HG03108 (cell line): ENCODE results near the gene SATB1.
"Not testable (repeated sequence)": the region's sequence is repeated elsewhere in the genome, so short reads cannot be mapped to it uniquely, and the experiment has no call there.

Experiments
- ATAC-seq: cut with Tn5 transposase; IDR thresholded peaks from one replicate; pipeline ENCODE4 v1.9.1; 2021; ENCODE audit warnings: moderate library complexity; ENCODE audit not compliant: unreplicated experiment

Gene SATB1

DNA sequence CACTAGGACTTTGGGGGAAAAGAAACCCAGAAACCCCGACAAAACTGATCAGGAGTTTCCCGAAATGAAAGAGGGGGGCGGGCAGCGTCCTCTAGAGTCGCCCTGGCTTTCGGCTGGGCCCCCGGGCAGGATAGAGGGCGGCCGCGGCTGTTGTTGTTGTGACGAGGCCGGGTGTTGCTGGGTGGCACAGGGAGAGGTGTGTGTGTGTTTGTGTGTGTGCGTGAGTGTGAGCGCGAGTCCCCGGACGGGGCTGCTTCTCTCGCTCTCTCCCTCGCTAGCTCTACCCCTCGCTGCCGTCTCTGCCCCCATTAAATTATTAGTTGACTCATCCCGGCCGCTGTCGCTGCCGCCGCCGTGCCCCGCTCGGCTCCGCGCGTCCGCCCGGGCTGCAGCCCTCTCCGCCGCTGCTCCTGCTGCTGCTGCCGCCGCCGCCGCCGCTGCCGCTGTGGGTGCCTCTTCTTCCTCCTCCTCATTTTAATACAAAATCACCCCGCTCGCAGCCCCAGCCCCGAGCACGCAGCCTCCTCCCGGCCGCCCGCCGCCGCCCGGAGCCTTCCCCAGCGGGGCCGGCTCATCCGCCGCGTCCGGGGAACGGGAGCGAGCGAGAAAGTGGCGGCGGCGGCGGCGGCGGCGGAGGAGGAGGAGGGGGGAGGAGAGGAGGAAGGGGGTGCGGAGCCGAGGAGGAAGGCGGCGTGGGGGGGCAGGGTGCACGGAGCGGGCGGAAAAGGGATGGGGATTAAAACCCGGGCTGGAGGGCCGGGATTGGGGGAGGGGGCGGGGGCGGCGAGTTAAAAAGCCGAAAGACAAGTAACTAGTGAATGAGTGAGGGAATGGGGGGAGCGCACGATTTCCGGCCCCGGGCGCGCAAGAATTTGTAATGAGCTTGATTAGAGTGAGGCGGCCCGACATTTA, at the start of gene SATB1:
Gene SATB1, minus strand, starts transcription at position 611 of the 912 bp plus-strand sequence. CDS start 4,372 bp downstream, outside the sequence.
- ATAC-seq = no peak

DNA sequence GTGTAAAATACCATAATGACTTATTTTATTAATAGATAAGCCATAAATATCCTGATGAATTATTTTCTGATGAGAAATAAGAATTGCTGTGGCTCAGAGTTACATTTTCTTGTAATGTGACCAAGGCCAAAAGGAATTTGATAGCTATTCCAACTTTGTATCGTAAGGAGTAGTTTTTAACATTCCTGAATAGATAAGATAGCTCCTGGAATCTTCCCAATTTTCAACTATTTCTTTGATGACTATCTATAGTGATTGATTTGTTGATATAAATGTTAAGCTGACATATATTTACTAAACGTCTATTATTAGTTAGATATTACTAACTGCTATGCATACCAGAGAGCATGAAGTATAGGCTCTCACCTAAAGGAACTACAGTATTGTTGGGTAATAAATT, 49.1 kb upstream of the SATB1 start:
- no peak for ATAC-seq

DNA sequence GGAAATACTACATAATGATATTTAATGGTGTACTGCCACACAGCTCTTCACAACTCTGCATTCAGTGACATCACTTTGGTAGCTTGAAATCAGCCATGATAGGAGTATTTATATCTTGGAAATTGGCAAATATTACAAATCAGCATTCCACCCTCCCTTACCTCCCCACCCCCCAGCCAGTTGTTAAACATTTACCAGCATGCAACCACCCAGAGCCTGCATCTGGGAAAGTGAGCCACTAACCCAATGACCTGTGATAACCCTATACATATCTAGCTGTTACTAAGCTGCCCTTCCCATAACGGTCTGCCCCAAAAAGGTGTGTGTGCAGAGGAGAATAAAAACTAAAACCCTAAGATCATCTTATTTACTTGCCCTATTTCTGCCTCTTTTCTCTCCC, 44.6 kb upstream of the SATB1 start:
- ATAC-seq = no peak

DNA sequence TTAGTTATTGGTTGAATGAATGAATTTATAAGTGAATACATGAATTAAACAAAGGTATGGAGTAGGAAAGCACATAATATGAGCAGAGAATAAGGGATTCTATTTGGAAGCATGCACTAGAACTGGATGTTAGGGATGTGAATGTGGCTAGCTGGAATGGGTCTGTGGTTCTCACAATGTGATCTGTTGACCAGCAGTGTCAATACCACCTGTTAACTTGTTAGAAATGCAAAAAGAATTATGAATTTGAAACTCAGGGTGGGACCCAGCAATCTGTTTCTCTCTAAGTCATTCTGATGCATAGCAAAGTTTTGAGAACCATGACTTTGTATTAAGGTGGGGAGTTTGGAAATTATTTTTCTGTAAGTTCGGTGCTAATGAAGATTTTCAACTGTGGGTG, 41.0 kb upstream of the SATB1 start:
- ATAC-seq = no peak

DNA sequence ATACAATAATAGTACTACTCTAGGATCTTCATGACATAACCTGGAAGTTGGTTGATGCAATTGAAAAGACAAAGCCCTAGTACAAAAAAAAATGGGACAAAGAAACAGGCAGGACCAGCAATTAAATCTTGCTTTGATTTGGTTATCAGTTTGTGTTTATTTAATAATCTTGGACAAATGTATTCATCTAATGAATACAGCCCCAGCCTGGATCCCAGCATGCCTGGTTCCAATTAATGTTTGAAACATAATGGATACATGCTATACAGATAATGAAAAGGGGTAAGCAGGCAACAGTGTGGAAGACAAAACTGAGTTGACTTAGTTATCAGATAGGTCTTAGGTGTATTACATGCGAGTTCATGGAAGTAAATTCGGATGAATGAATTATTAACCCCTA, 29.6 kb upstream of the SATB1 start:
- no peak for ATAC-seq

DNA sequence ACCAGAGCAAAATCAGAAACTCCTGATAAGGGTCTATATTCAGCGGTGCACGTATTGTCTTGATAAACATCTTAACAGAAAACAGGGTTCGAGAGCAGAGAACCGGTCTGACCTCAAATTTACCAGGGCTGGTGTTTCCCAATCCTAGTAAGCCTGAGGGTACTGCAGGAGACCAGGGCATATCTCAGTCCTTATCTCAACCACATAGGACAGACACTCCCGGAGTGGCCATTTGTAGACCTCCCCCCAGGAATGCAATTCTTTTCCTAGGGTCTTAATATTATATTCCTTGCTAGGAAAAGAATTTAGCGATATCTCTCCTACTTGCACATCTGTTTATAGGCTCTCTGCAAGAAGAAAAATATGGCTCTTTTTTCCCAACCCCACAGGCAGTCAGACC, 24.5 kb upstream of the SATB1 start:
- ATAC-seq = not testable (repeated sequence)

DNA sequence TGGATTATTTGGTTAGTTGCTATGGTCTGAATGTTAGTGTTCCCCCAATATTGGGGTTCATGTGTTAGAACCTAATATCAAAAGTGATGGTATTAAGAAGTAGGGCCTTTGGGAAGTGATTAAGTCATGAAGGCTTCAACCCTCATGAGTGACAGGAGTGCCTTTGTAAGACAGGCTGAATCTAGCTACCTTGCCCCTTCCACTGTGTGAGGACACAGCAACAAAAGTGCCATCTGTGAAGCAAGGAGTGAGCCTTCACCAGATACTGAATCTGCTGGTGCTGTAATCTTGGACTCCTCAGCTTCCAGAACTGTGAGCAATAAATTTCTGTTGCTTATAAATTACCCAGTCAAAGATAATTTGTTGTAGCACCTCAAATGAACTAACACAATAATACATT, 22.6 kb upstream of the SATB1 start:
- ATAC-seq = no peak

DNA sequence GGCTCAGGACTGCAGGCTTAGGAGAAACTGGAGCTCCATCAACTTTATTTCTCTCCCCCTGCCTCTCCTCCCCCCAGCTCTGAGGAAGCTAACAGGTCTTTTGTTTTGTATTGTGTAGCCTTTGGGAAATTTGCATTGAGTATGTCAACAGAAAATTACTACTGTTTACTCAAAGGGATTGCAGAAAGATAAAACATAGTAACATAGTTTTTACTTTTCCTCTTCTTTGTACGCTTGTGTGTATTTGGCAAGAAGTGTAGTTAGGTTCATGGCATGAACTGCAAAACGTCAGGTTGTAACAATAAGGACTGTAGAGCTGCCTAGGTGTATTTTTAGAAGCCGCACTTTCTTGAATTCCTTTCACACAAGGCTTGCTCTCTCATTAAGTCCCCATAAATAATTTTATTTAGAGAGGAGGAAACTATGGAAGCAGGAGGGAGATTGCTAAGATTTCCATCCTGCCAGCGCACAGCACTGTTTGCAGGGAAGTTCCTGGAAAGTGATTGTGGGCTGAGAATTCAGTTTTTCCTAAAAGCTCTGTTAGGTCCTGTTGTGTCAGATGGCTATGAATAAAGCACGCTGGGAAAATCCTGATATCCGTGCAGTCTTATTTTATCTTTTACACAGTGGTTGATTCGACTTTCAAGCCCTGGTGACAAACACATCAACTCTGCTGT, 21.1 kb upstream of the SATB1 start:
- no peak for ATAC-seq

DNA sequence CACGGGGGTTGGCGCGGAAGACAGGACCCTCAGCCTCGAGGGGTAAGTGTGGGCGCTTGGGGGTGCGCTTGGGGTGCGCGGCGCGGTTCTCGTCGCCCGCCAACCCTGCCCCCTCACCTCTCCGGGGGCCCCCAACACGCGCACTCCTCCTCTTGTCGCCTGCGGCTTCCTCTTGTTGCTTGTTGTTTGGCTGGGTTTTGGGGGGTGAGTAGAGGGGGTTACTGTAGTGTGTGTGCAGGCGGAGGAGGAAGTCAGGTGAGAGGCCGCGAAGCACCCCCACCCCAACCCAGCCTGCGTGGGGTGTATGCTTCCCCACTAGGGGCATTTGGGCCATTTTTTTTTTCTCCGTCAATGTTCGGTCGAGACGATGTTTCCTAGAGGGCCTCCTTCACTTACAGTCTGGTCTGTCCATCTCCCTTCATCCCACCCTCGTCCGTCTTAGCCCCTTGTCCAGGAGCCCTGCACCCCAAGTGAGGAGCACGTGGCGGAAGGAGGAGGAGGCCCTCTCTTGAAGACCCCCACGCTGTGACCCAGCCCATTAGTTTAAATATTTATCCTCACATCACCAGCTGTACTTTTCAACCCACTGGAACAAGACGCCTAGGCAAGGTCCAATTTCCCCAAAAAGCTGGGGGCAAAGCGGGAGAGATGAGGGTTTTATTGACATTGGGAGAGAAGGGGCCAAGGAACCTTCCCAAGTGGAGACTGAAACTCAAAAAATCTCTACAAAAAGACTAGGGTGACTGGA, 20.4 kb upstream of the SATB1 start:
- ATAC-seq = no peak

DNA sequence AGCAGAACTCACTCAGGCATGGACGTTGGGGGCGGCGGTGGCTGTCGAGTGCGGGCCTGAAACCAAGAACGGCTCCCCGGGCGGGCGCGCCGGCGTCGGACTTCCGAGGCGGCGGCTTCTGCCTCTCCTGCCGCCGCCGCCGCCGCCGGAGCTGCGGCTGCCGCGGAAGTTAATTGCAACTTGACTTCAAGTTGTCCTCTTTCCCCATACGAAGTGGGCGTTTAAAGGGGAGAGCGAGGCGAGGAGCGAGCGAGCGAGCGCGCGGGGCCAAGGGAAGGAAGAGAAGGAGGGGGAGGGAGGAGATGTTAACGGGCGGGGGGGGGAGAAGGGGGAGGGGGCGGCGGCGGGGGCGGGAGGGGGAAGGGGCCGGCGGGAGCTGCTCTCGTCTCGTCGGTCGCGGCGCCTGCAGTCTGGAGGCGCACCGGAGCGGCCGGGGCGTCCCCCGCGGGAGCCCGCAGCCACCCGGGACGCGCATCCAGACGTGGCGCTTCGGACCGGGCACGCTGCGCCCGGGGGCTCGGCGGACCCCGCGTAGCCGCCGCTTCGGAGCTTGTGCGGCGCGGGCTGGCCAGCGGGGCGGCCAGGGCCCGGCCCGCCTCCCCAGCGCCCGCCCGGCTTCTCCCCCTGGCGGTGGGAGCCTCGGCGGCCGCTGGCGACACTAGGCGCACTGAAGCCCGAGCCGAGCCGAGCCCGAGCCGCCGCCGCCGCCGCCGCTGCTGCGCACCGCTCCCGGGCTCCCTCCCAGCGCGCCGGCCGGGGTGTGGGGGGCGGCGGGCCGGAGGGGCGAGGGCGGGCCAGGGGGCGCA, 19.7 kb upstream of the SATB1 start:
- peak; percentile 83 for ATAC-seq

DNA sequence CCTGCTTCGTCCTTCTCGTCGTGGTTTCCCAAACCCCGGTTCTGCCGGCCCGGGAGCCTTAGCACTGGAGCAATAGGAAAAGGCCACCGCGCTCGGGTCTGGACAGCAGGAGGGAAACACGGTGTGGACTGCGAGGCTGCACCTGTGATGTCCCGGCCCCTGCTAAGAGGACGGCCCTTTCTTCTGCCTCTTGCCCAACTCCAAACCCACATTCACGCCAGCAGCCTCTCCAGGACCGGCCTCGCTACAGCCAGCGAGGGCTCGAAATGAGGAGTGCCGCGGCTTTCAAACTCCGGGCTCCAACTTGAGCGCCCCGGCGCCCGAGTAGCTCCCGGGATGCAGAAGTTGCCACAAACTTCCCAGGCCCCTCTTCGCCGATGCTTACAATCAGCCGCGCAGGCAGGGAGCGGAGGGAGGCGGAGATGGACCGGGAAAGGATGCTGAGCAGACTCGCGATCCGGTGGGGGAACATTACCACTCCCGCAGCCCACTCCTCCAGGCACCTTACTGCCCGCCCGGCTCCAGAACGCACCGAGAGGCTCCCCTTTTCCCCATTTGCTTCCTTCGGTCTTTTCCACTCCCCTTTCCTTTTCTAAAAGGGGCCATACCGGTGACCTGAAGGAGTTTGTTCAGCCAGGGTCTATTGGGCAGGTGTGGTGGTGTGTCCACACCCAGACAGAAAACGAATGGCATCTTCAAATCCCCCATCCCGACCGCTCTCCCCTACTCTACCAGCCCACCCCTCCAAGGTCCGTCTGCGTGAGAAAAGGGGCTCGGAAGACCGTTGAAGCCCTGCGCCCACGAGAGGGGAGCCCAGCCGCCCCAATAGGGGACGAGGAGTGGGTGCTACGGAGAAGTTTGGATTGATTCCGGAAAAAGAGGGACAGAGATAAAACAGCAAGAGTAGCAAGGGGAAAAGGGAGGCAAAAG, 18.8 kb upstream of the SATB1 start:
- no peak for ATAC-seq

DNA sequence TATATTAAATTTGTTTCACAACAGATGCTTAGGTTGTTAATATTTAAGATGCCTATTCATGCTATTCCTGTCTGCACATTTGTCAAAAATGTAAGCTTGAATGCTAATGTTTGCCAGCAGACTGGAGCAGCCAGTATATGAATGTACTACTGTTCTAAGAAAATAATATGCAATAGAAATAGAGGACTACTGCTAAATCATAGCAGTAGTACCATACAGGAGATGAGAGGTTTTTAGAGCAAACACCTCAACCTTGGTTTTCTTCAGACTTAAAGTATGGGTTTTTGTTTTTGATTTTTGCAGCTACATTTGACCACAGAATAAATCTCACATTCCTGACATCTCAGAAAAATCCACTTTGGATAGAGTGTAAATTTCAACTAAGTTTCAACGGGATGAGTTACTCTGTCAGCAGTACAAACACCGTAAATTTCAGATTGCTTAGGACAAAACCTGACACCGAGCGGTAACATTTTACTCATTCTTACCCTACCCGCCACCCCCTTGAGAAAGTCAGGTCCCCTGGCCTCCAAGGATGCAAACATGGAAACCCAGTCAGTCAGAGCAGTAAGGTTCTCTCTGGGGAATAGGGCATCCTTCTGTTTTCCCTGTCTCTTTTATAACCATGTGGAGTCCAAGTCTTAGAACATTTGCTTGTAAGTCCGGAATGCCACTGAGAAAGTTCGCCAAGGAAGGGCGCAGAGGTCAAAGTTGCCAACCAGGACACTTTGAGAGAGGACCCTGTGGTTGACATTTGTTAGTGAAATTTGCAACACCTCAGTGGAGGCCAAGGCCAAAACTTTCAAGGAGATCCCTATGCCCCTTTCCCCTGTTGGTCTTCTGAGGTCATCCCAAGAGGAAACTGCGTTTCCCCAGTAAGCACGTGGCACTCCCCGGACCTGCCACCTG, 17.9 kb upstream of the SATB1 start:
- ATAC-seq = no peak

DNA sequence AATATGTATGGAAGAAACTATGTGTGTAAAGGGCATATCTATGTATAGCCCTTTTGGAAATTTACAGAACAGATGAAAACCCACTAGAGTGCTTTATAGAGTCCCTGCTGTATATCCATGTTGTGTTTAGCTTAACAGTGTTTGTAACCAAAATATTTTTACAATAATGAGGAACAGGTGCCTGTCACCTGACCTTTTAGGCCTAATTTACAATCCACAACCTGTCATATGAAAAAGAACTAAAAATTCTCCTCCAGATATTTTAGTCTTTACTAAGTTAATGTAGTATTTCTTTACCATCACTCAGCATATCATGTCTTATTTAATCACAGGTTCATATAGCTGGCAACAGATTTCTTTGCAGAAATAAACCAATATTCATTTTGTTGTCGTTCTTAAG, 16.4 kb upstream of the SATB1 start:
- ATAC-seq = no peak

DNA sequence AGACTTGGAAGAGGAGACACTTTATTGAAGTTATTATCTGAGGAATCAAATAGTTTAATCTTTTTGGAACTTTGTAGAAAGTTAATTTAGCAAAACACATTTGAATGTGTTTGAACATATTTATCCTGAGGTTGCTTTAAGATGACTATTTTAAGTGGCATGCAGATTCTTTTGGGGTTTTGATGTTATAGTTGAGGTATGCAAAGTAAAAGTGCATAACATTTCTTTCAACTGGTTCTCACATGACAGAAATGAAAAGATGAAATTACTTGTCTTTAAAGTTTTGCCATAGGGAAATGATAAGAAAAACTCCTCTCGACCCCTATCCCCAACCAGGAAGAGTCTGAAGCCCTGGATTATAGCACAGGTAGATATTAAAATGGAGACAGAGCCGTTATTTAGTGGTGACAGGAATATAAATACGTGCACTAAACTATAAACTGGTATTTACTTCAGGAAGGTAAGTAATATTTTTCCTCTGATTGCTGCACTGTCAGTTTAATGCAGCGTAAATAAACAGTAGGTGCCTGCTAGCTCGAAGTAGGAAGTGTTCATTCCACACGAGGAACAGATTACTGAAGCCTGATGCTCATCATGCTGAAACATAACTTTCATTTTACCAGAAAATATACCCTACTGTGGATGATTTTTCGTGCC, 15.1 kb upstream of the SATB1 start:
- no peak for ATAC-seq

DNA sequence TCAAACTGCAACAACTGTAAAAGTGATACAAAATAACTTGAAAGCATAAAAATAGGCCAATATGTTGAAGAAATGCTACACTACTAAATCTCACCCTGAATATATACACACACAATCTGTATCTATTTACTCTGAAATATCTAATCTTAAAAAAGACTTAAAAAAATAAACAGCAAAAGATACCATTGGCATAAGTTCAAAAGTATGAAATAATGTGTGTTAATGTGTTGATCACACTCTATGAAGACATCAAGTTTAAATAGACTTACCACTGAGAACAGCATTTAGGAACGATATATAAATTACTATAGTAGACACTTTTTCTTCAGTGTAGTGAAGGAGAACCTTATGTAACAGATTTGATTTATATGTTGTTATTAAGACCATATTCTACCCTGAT, 14.1 kb upstream of the SATB1 start:
- ATAC-seq = no peak

DNA sequence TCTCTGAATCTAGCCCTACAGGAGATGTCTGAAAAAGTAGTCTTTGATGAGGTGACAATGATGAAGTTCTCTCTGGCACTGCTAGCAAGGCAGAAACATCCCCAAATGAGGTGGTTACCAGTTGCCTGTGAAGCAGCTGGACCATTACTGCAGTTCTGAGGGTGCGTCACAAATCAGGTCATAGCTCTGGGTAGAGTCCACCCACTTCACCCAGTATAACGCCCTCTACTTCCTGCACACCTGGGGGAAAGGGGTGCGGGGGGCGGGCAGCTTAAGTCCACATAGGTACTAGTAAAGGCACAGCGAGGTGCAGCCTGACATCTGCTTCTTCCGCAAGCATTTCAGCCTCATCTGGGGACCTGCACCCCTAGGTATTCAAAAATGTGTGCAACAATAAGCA, 13.4 kb upstream of the SATB1 start:
- ATAC-seq = no peak

DNA sequence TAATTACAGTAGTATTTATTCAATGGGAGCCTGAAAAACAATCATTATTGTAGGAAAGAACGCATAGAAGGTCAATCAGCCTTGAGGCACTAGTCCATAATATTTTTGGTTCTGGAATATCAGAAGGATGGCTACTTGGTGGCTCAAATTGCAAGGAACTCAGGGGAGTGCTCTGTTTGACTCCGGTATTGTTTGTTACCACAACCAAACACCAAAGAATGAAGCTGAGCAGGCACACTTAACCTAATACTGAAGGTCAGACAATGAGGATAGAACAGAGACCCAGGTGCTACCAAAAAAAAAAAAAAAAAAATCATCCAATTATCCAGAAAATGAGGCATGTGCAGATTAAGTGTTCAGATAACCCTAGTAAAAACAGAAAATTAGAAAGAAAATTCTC, 11.1 kb upstream of the SATB1 start:
- no peak for ATAC-seq

DNA sequence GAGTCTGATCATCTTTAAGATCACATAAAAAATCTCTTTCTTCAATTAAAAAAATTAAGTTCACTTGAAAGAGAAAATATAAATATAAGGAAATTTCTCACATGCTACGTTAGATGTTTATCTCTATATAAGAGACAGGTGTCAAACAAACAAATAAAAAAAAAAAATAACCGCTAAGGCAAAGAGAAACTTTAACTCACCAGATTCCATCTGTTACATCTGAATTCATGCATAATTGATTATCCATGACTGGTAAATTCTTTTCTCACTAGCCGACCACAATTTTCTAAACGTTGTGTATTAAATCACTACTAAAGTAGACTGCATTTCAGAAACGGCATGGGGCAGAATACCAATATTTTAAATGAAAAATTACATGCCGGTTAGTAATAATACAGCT, 9.6 kb upstream of the SATB1 start:
- no peak for ATAC-seq
